NCI-H345 (cell line): ENCODE results near the gene NCOA1.
"Not testable (repeated sequence)": the region's sequence is repeated elsewhere in the genome, so short reads cannot be mapped to it uniquely, and the experiment has no call there.

Source experiments
- DNase-seq: peaks from one replicate; lab custom pipeline; 2025; lab: John Stamatoyannopoulos, UW

The NCOA1 gene

GRCh38 chr2:24577481-24577880 is 86.4 kb downstream of the NCOA1 start:
- no peak for DNase-seq

GRCh38 chr2:24579053-24579803 is 88.2 kb downstream of the NCOA1 start:
- no peak for DNase-seq

GRCh38 chr2:24580561-24580960 is 89.5 kb downstream of the NCOA1 start:
- no peak for DNase-seq

- DNase-seq, result not testable (repeated sequence)
Observed at GRCh38 chr2:24581971-24582370, 90.9 kb downstream of the NCOA1 start.

GRCh38 chr2:24586955-24587354 is 95.9 kb downstream of the NCOA1 start:
- no peak for DNase-seq

- no peak for DNase-seq
Observed at GRCh38 chr2:24588294-24588693, 97.2 kb downstream of the NCOA1 start.

GRCh38 chr2:24592441-24593100 is 101.5 kb downstream of the NCOA1 start:
- DNase-seq, result no peak

- DNase-seq, result no peak
Observed at GRCh38 chr2:24594283-24594682, 103.2 kb downstream of the NCOA1 start.

GRCh38 chr2:24597181-24597870 is 106.3 kb downstream of the NCOA1 start:
- DNase-seq, result no peak

- DNase-seq, result not testable (repeated sequence)
Observed at GRCh38 chr2:24600140-24600539, 109.1 kb downstream of the NCOA1 start.

GRCh38 chr2:24611631-24612030 is 120.6 kb downstream of the NCOA1 start:
- DNase-seq, result no peak

GRCh38 chr2:24613154-24613814 is 122.2 kb downstream of the NCOA1 start:
- DNase-seq, result peak; percentile 61

- no peak for DNase-seq
Observed at GRCh38 chr2:24616616-24617015, 125.6 kb downstream of the NCOA1 start.

GRCh38 chr2:24617424-24617823 is 126.4 kb downstream of the NCOA1 start:
- no peak for DNase-seq

- DNase-seq, result no peak
Observed at GRCh38 chr2:24618144-24618543, 127.1 kb downstream of the NCOA1 start.

GRCh38 chr2:24618680-24619079 is 127.6 kb downstream of the NCOA1 start:
- no peak for DNase-seq

GRCh38 chr2:24620936-24621335 is 129.9 kb downstream of the NCOA1 start:
- DNase-seq, result no peak

- no peak for DNase-seq
Observed at GRCh38 chr2:24621779-24622538, 130.9 kb downstream of the NCOA1 start.

- no peak for DNase-seq
Observed at GRCh38 chr2:24623535-24623934, 132.5 kb downstream of the NCOA1 start.

GRCh38 chr2:24625728-24626127 is 134.7 kb downstream of the NCOA1 start:
- no peak for DNase-seq

GRCh38 chr2:24626131-24626530 is 135.1 kb downstream of the NCOA1 start:
- DNase-seq, result no peak

- DNase-seq, result no peak
Observed at GRCh38 chr2:24628746-24629145, 137.7 kb downstream of the NCOA1 start.
